H9 (cell line): ENCODE measurements around the gene LSM3. TPM values are rescaled to one million over a fixed set of nuclear protein-coding genes. Genes with fewer than 3 reads are reported as not detected.

Source experiments
- DNase-seq: peaks from one replicate; pipeline ENCODE4 v3.0.0-alpha.2; 2017
- H2AFZ ChIP-seq: one replicate; pipeline ENCODE4 v1.6.1; 2013; ENCODE audit warnings: mild to moderate bottlenecking, low read length, control low read depth, moderate library complexity
- H2AK5ac ChIP-seq: 2 replicates; pipeline ENCODE4 v1.6.1; 2013; ENCODE audit warnings: low read length, control low read depth, mixed read lengths; ENCODE audit not compliant: insufficient read length
- H2BK120ac ChIP-seq: one replicate; pipeline ENCODE4 v1.6.1; 2013; ENCODE audit warnings: low read depth, mild to moderate bottlenecking, low read length, control low read depth, inconsistent platforms; ENCODE audit not compliant: poor library complexity, severe bottlenecking
- H2BK12ac ChIP-seq: 2 replicates; pipeline ENCODE4 v1.6.1; 2013; ENCODE audit warnings: low read length, control low read depth, mixed read lengths, low read depth; ENCODE audit not compliant: insufficient read length
- H2BK15ac ChIP-seq: 2 replicates; pipeline ENCODE4 v1.6.1; 2013; ENCODE audit warnings: low read depth, low read length, control low read depth
- H2BK20ac ChIP-seq: one replicate; pipeline ENCODE4 v1.6.1; 2013; ENCODE audit warnings: low read depth, mild to moderate bottlenecking, low read length, control low read depth, inconsistent platforms; ENCODE audit not compliant: poor library complexity, severe bottlenecking
- H2BK5ac ChIP-seq: 2 replicates; pipeline ENCODE4 v1.6.1; 2013; ENCODE audit warnings: low read length, control low read depth, mixed read lengths; ENCODE audit not compliant: insufficient read length
- H3K14ac ChIP-seq: 2 replicates; pipeline ENCODE4 v1.6.1; 2013; ENCODE audit warnings: low read length, control low read depth; ENCODE audit not compliant: insufficient read depth
- H3K18ac ChIP-seq: 2 replicates; pipeline ENCODE4 v1.6.1; 2013; ENCODE audit warnings: low read depth, mild to moderate bottlenecking, mixed read lengths, low read length, control low read depth; ENCODE audit not compliant: insufficient read length
- H3K23ac ChIP-seq: 2 replicates; pipeline ENCODE4 v1.6.1; 2013; ENCODE audit warnings: low read length, control low read depth, mixed read lengths, low read depth; ENCODE audit not compliant: insufficient read length
- H3K23me2 ChIP-seq: 2 replicates; pipeline ENCODE4 v1.6.1; 2013; ENCODE audit warnings: low read depth, mild to moderate bottlenecking, mixed read lengths, low read length, control low read depth; ENCODE audit not compliant: insufficient read length, poor library complexity, severe bottlenecking
- H3K27ac ChIP-seq: 2 replicates; pipeline ENCODE4 v1.5.1; 2013; ENCODE audit warnings: low read length, control low read depth, mixed read lengths, low read depth; ENCODE audit not compliant: insufficient read length
- H3K27me3 ChIP-seq: 2 replicates; pipeline ENCODE4 v1.6.1; 2013; ENCODE audit warnings: low read length, control low read depth, inconsistent platforms; ENCODE audit not compliant: insufficient read depth
- H3K4ac ChIP-seq: 2 replicates; pipeline ENCODE4 v1.6.1; 2013; ENCODE audit warnings: low read depth, mild to moderate bottlenecking, control low read depth, inconsistent platforms, low read length, moderate library complexity
- H3K4me1 ChIP-seq: 2 replicates; pipeline ENCODE4 v1.6.1; 2013; ENCODE audit warnings: low read length, control low read depth, inconsistent platforms; ENCODE audit not compliant: insufficient read depth
- H3K4me2 ChIP-seq: 2 replicates; pipeline ENCODE4 v1.6.1; 2013; ENCODE audit warnings: low read length, control low read depth, mixed read lengths; ENCODE audit not compliant: insufficient read length, insufficient read depth
- H3K56ac ChIP-seq: 2 replicates; pipeline ENCODE4 v1.6.1; 2013; ENCODE audit warnings: low read depth, mild to moderate bottlenecking, mixed read lengths, low read length, control low read depth; ENCODE audit not compliant: insufficient read length
- H3K79me1 ChIP-seq: 2 replicates; pipeline ENCODE4 v1.6.1; 2013; ENCODE audit warnings: low read depth, mild to moderate bottlenecking, moderate library complexity, low read length, control low read depth, inconsistent platforms; ENCODE audit not compliant: insufficient read depth, poor library complexity, severe bottlenecking
- H3K79me2 ChIP-seq: 2 replicates; pipeline ENCODE4 v1.6.1; 2013; ENCODE audit warnings: low read length, control low read depth, inconsistent platforms; ENCODE audit not compliant: insufficient read depth
- H3K9ac ChIP-seq: 2 replicates; pipeline ENCODE4 v1.6.1; 2013; ENCODE audit warnings: low read length, control low read depth, mixed read lengths; ENCODE audit not compliant: insufficient read length; ENCODE audit errors: extremely low read depth
- H3K9me3 ChIP-seq: one replicate; pipeline ENCODE4 v1.6.1; 2013; ENCODE audit warnings: low read depth, low read length, inconsistent platforms; ENCODE audit not compliant: control insufficient read depth
- H3T11ph ChIP-seq: one replicate; pipeline ENCODE4 v1.6.1; 2013; ENCODE audit warnings: mild to moderate bottlenecking, low read length, control low read depth, inconsistent platforms
- H4K20me1 ChIP-seq: one replicate; pipeline ENCODE4 v1.6.1; 2013; ENCODE audit not compliant: control insufficient read depth, insufficient read length, insufficient read depth
- H4K5ac ChIP-seq: 2 replicates; pipeline ENCODE4 v1.6.1; 2013; ENCODE audit warnings: low read depth, mild to moderate bottlenecking, mixed read lengths, low read length, control low read depth; ENCODE audit not compliant: insufficient read length
- H4K8ac ChIP-seq: replicated peaks from 2 replicates; pipeline ENCODE4 v1.6.1; 2013; ENCODE audit warnings: low read length, control low read depth, mixed read lengths, low read depth; ENCODE audit not compliant: insufficient read length
- H4K91ac ChIP-seq: 2 replicates; pipeline ENCODE4 v1.6.1; 2013; ENCODE audit warnings: low read depth, mild to moderate bottlenecking, moderate library complexity, mixed read lengths, low read length, control low read depth; ENCODE audit not compliant: insufficient read length
- H3K27ac Mint-ChIP-seq, 3 experiments: 2 replicates in 2 of 3; 3 replicates in 1 of 3; pipeline ENCODE4 v1.8.0; 2020 to 2021; ENCODE audit warnings: mixed read lengths in 3 of 3, mild to moderate bottlenecking in 1 of 3, moderate library complexity in 1 of 3
- H3K27me3 Mint-ChIP-seq: 2 replicates; pipeline ENCODE4 v1.8.0; 2021; ENCODE audit warnings: low read depth, mild to moderate bottlenecking, moderate library complexity, mixed read lengths
- H3K36me3 Mint-ChIP-seq, 3 experiments: 2 replicates in 2 of 3; 3 replicates in 1 of 3; pipeline ENCODE4 v1.8.0; 2020 to 2021; ENCODE audit warnings: low read depth in 3 of 3, mixed read lengths in 3 of 3; ENCODE audit not compliant: insufficient read depth in 1 of 3
- H3K4me1 Mint-ChIP-seq, 2 experiments: 2 replicates each; pipeline ENCODE4 v1.8.0; 2020; ENCODE audit warnings: mixed read lengths in 2 of 2
- H3K4me3 Mint-ChIP-seq, 2 experiments: 2 replicates in 1 of 2; 3 replicates in 1 of 2; pipeline ENCODE4 v1.8.0; 2020 to 2021; ENCODE audit warnings: mild to moderate bottlenecking in 2 of 2, mixed read lengths in 2 of 2, moderate library complexity in 1 of 2
- H3K9me3 Mint-ChIP-seq, 2 experiments: 2 replicates in 1 of 2; 3 replicates in 1 of 2; pipeline ENCODE4 v1.8.0; 2020; ENCODE audit warnings: mild to moderate bottlenecking in 2 of 2, mixed read lengths in 2 of 2, moderate library complexity in 1 of 2
- CTCF ChIP-seq: fragments of 200-600 bp; sonication (generic); conservative IDR thresholded peaks from 3 replicates; pipeline ENCODE4 v1.8.0; 2021; ENCODE audit warnings: antibody characterized with exemption, mild to moderate bottlenecking
- WGBS: extraction: QIAGEN DNeasy Blood & Tissue Kit; methylation state at CpG from one replicate; pipeline ENCODE4 v1.1.7; 2013; ENCODE audit warnings: missing lambda C conversion rate, low lambda C conversion rate, mixed read lengths; ENCODE audit not compliant: insufficient read length; ENCODE audit errors: extremely low coverage; 5-methylcytosine and 5-hydroxymethylcytosine counted together
- total RNA-seq: library from RNA; stranded (reverse); gene quantifications from 2 replicates; pipeline ENCODE4 v1.2.1, GENCODE V29; 2021

Gene LSM3
- total RNA-seq, 1 experiment from 2014 or later = 24.4 TPM

GRCh38 chr3:14199641-14200040, 21.0 kb downstream of the LSM3 start:
- Histone ChIP-seq H3K18ac (no peak overlapping the region), H3K27ac (no peak overlapping the region), H3K9ac (no peak overlapping the region), H2BK20ac (no peak overlapping the region), H3K79me1 (peaks cover 4% of the 10 kb centered on the region), H2BK5ac (no peak overlapping the region), H2BK120ac (no peak overlapping the region), H3T11ph (no peak overlapping the region), H3K4me2 (no peak overlapping the region), H4K20me1 (peaks cover 2% of the 10 kb centered on the region), H3K79me2 (peaks cover 2% of the 10 kb centered on the region; the same call in 1 of the 2 replicates), H3K27me3 (no peaks in the 10 kb centered on the region), H3K14ac (no peak overlapping the region), H2AFZ (no peak overlapping the region), H3K23me2 (no peaks in the 10 kb centered on the region), H3K4ac (no peak overlapping the region), H2BK15ac (no peak overlapping the region), H4K5ac (no peak overlapping the region), H2BK12ac (no peak overlapping the region), H2AK5ac (no peak overlapping the region), H3K4me1 (no peaks in the 10 kb centered on the region), H4K91ac (no peak overlapping the region), H3K23ac (no peak overlapping the region), H4K8ac (no peak overlapping the region), H3K9me3 (no peaks in the 10 kb centered on the region), H3K56ac (no peak overlapping the region)
- H3K9me3 Mint-ChIP-seq = no peaks in the 10 kb centered on the region
- peaks cover 19 to 37% (median 34%) of the 10 kb centered on the region in 3 experiments; a peak in 6 of 7 replicates for H3K36me3 Mint-ChIP-seq
- no CpG with 5 or more reads among the region's 4 CpGs for WGBS
- no peak overlapping the region for H3K4me3 Mint-ChIP-seq
- TF ChIP-seq CTCF = no peak
- no peaks in the 10 kb centered on the region; the same call in 1 of the 2 replicates for H3K27me3 Mint-ChIP-seq
- H3K4me1 Mint-ChIP-seq = peaks cover 0 to 4% of the 10 kb centered on the region in 2 experiments; a peak in 2 of 4 replicates
- H3K27ac Mint-ChIP-seq = 0 out of 7 replicates have a peak overlapping the region, but pooled peaks of 1 of the 3 experiments have one; percentile 14
- DNase-seq = no peak
